ENCODE measurements around the gene ECHDC3. TPM values are rescaled to one million over a fixed set of nuclear protein-coding genes. Genes with fewer than 3 reads are reported as not detected.

ECHDC3 gene
- total RNA-seq, 1 donor from 2014 or later, result 2.1 TPM

- H3K36me3 ChIP-seq, result no peaks in the 10 kb centered on the region
- peak overlapping the region; percentile 56 for H3K27ac ChIP-seq
- no peak overlapping the region for H2AFZ ChIP-seq (replicated peaks)
- peaks cover 29% of the 10 kb centered on the region for H3F3A ChIP-seq (ENCODE audit: low read depth)
- Mint-ChIP-seq H3K4me3 (no peak overlapping the region), H3K27me3 (ENCODE audit: insufficient read depth, low read depth) (peaks cover 4% of the 10 kb centered on the region), H3K4me1 (peaks cover 25% of the 10 kb centered on the region), H3K36me3 (no peaks in the 10 kb centered on the region), H3K27ac (peak overlapping the region; percentile 50), H3K9me3 (peaks cover 12% of the 10 kb centered on the region)
- no peaks in the 10 kb centered on the region for H3K79me2 ChIP-seq (ENCODE audit: low read depth)
- DNase-seq (ENCODE audit: low spot score), result no peak
- H3K4me3 ChIP-seq, result no peak overlapping the region
- H3K4me2 ChIP-seq, result no peak overlapping the region
- no peaks in the 10 kb centered on the region for H4K20me1 ChIP-seq (ENCODE audit: low read depth)
- no peaks in the 10 kb centered on the region for H3K9me3 ChIP-seq (ENCODE audit: low read depth)
- H3K27me3 ChIP-seq, result no peaks in the 10 kb centered on the region
- TF ChIP-seq CTCF (IDR thresholded peaks at IDR 0.05) (no peak), EZH2 (IDR thresholded peaks at IDR 0.05) (no peak), EZH2phosphoT487 (IDR thresholded peaks at IDR 0.05) (no peak)
- H3K4me1 ChIP-seq, result peaks cover 8% of the 10 kb centered on the region
- H3K9ac ChIP-seq, result no peak overlapping the region
Measured at GRCh38 chr10:11797847-11798633, 55.9 kb downstream of the ECHDC3 start.

DNA sequence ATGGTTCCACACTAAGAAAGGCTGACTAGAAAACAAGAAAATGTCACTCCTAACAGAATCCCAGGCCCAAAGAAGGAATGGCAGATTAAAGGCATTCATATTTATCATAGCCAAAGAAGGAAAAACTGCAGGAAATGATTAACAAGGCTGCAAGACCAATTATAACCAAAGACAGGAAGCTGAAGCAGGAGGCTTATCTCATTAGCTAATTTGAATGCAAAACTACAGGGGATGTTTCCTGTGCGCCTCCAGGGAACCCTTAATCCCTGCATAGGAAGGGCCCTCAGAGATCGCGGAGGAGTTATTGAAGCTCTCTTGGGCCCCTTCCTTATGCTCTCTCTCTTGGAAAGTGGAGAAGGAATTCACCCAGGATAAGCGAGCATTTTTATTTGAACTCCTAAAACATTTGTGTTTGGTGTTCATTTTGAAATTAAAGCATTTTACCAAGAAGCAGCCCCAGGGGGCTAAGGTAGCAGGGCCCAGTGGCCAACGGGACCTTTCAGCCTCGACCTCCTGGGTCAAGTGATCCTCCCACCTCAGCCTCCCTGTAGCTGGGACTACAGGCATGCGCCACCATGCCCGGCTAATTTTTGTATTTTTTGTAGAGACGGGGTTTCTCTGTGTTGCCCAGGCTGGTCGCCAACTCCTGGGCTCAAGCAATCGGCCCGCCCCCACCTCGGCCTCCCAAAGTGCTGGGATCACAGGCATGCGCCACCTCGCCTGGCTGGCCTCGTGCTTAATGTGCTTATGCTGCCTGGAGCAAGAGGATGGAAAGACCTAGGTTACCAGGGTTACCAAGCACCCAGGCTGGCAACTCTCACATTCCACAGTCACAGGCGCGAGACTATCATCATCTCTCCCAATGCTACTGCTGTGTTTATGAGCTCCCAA is 56.9 kb downstream of the ECHDC3 start:
- no peaks in the 10 kb centered on the region for H3K36me3 Mint-ChIP-seq
- no peak for TF ChIP-seq EZH2 (IDR thresholded peaks at IDR 0.05)
- no peak for TF ChIP-seq CTCF (IDR thresholded peaks at IDR 0.05)
- no peak for TF ChIP-seq EZH2phosphoT487 (IDR thresholded peaks at IDR 0.05)
- peak overlapping the region; percentile 56 for H3K27ac ChIP-seq
- H3F3A ChIP-seq (ENCODE audit: low read depth), result peaks cover 29% of the 10 kb centered on the region
- no peaks in the 10 kb centered on the region for H4K20me1 ChIP-seq (ENCODE audit: low read depth)
- peak; percentile 63 for DNase-seq (ENCODE audit: low spot score)
- H3K27ac Mint-ChIP-seq, result no peak overlapping the region
- H3K36me3 ChIP-seq, result no peaks in the 10 kb centered on the region
- H3K9me3 ChIP-seq (ENCODE audit: low read depth), result no peaks in the 10 kb centered on the region
- H3K4me2 ChIP-seq, result peak overlapping the region; percentile 39
- no peak overlapping the region for H3K9ac ChIP-seq
- H3K27me3 ChIP-seq, result no peaks in the 10 kb centered on the region
- peaks cover 8% of the 10 kb centered on the region for H3K4me1 ChIP-seq
- no peak overlapping the region for H3K4me3 ChIP-seq
- H3K27me3 Mint-ChIP-seq (ENCODE audit: insufficient read depth, low read depth), result peaks cover 4% of the 10 kb centered on the region
- peaks cover 25% of the 10 kb centered on the region for H3K4me1 Mint-ChIP-seq
- no peak overlapping the region for H2AFZ ChIP-seq (replicated peaks)
- no peak overlapping the region for H3K4me3 Mint-ChIP-seq
- H3K9me3 Mint-ChIP-seq, result peaks cover 6% of the 10 kb centered on the region
- H3K79me2 ChIP-seq (ENCODE audit: low read depth), result no peaks in the 10 kb centered on the region

- H3K4me1 Mint-ChIP-seq, result peaks cover 25% of the 10 kb centered on the region
- no peak overlapping the region for H3K4me2 ChIP-seq
Measured at GRCh38 chr10:11799736-11800080, 57.5 kb downstream of the ECHDC3 start.

More at GRCh38 chr10:11799736-11800080, 57.5 kb downstream of the ECHDC3 start:
- H3K9me3 Mint-ChIP-seq, result peaks cover 6% of the 10 kb centered on the region
- Histone ChIP-seq H3K79me2 (ENCODE audit: low read depth) (no peaks in the 10 kb centered on the region), H4K20me1 (ENCODE audit: low read depth) (no peaks in the 10 kb centered on the region), H3K36me3 (no peaks in the 10 kb centered on the region), H3K27me3 (no peaks in the 10 kb centered on the region), H3K4me3 (no peak overlapping the region), H3K9ac (no peak overlapping the region), H3K9me3 (ENCODE audit: low read depth) (no peaks in the 10 kb centered on the region), H2AFZ (replicated peaks) (no peak overlapping the region), H3F3A (ENCODE audit: low read depth) (peaks cover 29% of the 10 kb centered on the region), H3K4me1 (peaks cover 8% of the 10 kb centered on the region), H3K27ac (no peak overlapping the region)
- no peaks in the 10 kb centered on the region for H3K36me3 Mint-ChIP-seq
- H3K27me3 Mint-ChIP-seq (ENCODE audit: insufficient read depth, low read depth), result peaks cover 4% of the 10 kb centered on the region
- no peak for DNase-seq (ENCODE audit: low spot score)
- H3K27ac Mint-ChIP-seq, result no peak overlapping the region
- no peak overlapping the region for H3K4me3 Mint-ChIP-seq
- TF ChIP-seq CTCF (IDR thresholded peaks at IDR 0.05) (no peak), EZH2 (IDR thresholded peaks at IDR 0.05) (no peak), EZH2phosphoT487 (IDR thresholded peaks at IDR 0.05) (no peak)

All from neural progenitor cell (in vitro differentiated cells).